ENCODE results near the gene MCL1.

DNA sequence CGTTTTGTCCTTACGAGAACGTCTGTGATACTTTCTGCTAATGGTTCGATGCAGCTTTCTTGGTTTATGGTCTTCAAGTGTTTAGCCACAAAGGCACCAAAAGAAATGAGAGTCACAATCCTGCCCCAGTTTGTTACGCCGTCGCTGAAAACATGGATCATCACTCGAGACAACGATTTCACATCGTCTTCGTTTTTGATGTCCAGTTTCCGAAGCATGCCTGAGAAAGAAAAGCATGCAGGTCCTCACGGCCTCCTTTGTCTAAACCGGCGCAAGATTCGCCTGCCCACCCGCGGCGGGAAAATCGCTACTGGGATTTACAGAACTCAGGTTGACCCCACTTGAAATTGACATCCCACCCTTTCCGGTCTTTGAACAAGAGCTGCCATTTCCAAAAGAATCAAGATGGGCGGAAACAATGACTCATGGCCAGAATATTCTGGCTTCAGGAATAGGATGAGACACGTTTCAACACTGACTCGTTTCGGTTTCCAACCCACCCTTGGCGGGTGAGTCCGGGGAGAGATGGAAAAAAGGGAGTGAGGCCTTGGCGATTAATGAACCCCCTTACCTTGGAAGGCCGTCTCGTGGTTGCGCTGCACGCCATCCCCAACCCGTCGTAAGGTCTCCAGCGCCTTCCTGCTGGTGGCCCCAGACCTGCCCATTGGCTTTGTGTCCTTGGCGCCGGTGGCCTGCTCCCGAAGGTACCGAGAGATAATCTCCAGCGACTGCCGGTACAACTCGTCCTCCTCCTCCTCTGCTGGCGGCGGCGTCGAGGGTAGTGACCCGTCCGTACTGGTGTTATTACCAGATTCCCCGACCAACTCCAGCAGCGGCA, 919 bp downstream of the MCL1 start:
- TF ChIP-seq, protein P1, sequence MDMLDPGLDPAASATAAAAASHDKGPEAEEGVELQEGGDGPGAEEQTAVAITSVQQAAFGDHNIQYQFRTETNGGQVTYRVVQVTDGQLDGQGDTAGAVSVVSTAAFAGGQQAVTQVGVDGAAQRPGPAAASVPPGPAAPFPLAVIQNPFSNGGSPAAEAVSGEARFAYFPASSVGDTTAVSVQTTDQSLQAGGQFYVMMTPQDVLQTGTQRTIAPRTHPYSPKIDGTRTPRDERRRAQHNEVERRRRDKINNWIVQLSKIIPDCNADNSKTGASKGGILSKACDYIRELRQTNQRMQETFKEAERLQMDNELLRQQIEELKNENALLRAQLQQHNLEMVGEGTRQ (IDR thresholded peaks at IDR 0.05; ENCODE audit: borderline replicate concordance, low read depth, low read length): no peak
- TF ChIP-seq TAF1 (IDR thresholded peaks at IDR 0.05; ENCODE audit: borderline replicate concordance, low read depth, low read length): peak; percentile 68
- peak; percentile 51 for TF ChIP-seq NFIC (IDR thresholded peaks at IDR 0.05; ENCODE audit: borderline replicate concordance)
- TF ChIP-seq EZH2phosphoT487 (IDR thresholded peaks at IDR 0.05; ENCODE audit: borderline replicate concordance, low read depth): no peak; the same call in 1 of the 2 replicates
- peak; percentile 87 for TF ChIP-seq JUND (IDR thresholded peaks at IDR 0.05)
- TF ChIP-seq GABPA (IDR thresholded peaks at IDR 0.05; ENCODE audit: low read depth): peak; percentile 44; the same call in 1 of the 2 replicates
- TF ChIP-seq, protein P2, sequence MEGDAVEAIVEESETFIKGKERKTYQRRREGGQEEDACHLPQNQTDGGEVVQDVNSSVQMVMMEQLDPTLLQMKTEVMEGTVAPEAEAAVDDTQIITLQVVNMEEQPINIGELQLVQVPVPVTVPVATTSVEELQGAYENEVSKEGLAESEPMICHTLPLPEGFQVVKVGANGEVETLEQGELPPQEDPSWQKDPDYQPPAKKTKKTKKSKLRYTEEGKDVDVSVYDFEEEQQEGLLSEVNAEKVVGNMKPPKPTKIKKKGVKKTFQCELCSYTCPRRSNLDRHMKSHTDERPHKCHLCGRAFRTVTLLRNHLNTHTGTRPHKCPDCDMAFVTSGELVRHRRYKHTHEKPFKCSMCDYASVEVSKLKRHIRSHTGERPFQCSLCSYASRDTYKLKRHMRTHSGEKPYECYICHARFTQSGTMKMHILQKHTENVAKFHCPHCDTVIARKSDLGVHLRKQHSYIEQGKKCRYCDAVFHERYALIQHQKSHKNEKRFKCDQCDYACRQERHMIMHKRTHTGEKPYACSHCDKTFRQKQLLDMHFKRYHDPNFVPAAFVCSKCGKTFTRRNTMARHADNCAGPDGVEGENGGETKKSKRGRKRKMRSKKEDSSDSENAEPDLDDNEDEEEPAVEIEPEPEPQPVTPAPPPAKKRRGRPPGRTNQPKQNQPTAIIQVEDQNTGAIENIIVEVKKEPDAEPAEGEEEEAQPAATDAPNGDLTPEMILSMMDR (IDR thresholded peaks at IDR 0.05): no peak
- TF ChIP-seq FOXJ3 (CRISPR knock-in tag; IDR thresholded peaks at IDR 0.05): no peak
- peak; percentile 13; the same call in 1 of the 2 replicates for TF ChIP-seq MXI1 (IDR thresholded peaks at IDR 0.05; ENCODE audit: low read depth, low read length)
- peak; percentile 75; the same call in 1 of the 2 replicates for TF ChIP-seq RXRA (IDR thresholded peaks at IDR 0.05; ENCODE audit: borderline replicate concordance, low read depth)
- TF ChIP-seq RCOR1 (IDR thresholded peaks at IDR 0.05; ENCODE audit: low read length): no peak
- no peak for TF ChIP-seq GATA2 (CRISPR knock-in tag; IDR thresholded peaks at IDR 0.05)
- TF ChIP-seq, protein P3, sequence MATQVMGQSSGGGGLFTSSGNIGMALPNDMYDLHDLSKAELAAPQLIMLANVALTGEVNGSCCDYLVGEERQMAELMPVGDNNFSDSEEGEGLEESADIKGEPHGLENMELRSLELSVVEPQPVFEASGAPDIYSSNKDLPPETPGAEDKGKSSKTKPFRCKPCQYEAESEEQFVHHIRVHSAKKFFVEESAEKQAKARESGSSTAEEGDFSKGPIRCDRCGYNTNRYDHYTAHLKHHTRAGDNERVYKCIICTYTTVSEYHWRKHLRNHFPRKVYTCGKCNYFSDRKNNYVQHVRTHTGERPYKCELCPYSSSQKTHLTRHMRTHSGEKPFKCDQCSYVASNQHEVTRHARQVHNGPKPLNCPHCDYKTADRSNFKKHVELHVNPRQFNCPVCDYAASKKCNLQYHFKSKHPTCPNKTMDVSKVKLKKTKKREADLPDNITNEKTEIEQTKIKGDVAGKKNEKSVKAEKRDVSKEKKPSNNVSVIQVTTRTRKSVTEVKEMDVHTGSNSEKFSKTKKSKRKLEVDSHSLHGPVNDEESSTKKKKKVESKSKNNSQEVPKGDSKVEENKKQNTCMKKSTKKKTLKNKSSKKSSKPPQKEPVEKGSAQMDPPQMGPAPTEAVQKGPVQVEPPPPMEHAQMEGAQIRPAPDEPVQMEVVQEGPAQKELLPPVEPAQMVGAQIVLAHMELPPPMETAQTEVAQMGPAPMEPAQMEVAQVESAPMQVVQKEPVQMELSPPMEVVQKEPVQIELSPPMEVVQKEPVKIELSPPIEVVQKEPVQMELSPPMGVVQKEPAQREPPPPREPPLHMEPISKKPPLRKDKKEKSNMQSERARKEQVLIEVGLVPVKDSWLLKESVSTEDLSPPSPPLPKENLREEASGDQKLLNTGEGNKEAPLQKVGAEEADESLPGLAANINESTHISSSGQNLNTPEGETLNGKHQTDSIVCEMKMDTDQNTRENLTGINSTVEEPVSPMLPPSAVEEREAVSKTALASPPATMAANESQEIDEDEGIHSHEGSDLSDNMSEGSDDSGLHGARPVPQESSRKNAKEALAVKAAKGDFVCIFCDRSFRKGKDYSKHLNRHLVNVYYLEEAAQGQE (IDR thresholded peaks at IDR 0.05; ENCODE audit: low read depth, low read length): no peak
- no peak for TF ChIP-seq FOXM1 (IDR thresholded peaks at IDR 0.05; ENCODE audit: low read depth)
